Measurements from ENCODE around the gene HNRNPAB.

DNA sequence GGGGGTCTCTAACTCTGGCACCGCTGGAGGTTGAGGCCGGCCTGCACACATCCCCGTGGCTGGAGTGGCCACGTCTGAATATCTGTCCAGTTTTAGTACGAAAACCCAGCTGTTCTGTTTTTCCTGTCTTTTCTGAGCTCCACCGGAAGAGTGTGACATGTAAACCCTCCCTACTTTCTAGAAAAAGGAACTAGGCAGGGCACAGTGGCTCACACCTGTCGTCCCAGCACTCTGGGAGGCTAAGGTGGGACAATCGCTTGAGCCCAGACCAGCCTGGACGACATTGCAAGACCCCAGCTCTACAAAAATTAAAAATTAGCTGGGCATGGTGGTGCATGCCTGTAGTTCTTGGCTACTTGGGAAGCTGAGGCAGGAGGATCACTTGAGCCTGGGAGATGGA lies 36.4 kb downstream of the HNRNPAB start:
- no peak for TF ChIP-seq POLR2AphosphoS5 (IDR thresholded peaks at IDR 0.05)
- TF ChIP-seq, protein P1, sequence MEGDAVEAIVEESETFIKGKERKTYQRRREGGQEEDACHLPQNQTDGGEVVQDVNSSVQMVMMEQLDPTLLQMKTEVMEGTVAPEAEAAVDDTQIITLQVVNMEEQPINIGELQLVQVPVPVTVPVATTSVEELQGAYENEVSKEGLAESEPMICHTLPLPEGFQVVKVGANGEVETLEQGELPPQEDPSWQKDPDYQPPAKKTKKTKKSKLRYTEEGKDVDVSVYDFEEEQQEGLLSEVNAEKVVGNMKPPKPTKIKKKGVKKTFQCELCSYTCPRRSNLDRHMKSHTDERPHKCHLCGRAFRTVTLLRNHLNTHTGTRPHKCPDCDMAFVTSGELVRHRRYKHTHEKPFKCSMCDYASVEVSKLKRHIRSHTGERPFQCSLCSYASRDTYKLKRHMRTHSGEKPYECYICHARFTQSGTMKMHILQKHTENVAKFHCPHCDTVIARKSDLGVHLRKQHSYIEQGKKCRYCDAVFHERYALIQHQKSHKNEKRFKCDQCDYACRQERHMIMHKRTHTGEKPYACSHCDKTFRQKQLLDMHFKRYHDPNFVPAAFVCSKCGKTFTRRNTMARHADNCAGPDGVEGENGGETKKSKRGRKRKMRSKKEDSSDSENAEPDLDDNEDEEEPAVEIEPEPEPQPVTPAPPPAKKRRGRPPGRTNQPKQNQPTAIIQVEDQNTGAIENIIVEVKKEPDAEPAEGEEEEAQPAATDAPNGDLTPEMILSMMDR (IDR thresholded peaks at IDR 0.05), result no peak
- TF ChIP-seq POLR2A (IDR thresholded peaks at IDR 0.05), result no peak
- no peak for TF ChIP-seq EP300 (IDR thresholded peaks at IDR 0.05)
